HG03457 (cell line): ENCODE results near the gene WIPF3.
A peak's percentile ranks its signal among the peaks of the same experiment; 100 is the strongest.

Experiments used
- ATAC-seq: cut with Tn5 transposase; IDR thresholded peaks from one replicate; pipeline ENCODE4 v1.9.1; 2021; ENCODE audit warnings: moderate number of reproducible peaks; ENCODE audit not compliant: unreplicated experiment

Gene WIPF3

DNA sequence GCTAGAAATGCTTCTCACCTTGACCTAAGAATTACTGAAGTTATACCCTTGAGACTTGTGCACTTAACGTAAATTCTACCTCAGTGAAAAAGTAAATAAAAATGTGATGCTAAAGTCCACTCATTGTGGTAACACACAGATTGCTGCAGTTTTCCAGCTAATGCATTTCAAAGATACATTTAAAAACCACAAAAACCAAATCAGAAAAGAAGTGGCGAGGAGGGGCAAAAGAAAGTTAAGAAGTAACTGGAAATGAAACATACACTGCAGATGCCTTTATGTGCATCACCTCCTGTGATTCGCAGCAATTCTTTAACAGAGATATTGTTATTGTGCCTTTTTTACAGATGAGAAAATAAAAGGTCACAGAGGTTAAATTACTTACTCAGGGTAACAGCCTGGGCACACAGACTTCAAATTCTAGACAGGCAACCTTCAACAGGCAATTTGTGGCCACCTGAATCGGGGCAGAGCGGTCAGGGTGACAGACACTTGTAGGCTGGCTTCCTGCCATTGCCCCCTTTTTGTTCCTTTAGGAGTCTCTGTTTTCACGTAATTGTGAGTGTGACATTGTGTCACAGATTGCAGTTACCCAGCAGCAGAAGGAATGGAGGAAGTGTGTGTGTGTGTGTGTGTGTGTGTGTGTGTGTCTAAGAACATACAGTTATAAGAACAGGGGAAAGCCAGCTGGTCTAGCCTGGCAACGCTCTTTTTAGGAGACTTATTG is 1.9 kb downstream of the WIPF3 start:
- no peak for ATAC-seq

DNA sequence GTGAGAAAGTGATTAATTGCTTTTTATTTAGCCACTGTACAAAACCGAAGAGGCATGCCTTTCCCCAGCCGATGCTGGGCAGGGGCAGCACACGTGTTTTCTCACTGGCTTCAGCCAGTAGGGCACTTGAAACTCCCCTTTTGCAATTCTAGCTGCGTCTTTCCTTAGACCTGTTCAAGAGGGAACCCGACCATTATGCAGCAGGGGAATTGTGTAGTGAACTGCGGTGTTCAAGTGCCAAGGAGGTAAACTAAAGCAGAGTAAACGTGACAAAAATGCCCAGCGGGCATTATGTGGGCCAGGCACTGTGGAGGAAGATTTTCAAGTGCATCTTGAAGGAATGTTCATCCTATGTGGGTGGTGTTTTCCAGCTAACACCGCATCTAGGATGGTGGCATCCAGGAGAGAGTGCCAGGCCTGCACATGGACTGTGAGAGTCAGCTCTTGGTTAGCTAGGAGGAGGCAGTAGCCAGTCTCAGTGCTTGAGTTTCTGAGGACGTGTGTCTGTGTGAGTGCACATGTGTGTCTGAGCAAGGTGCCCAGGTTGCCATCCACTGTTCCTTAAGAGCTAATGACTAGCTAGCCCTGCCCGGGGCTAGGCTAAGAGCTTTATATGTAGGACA is 3.3 kb downstream of the WIPF3 start:
- no peak for ATAC-seq

- no peak for ATAC-seq
Measured at GRCh38 chr7:29810297-29810696, 4.0 kb downstream of the WIPF3 start.

- no peak for ATAC-seq
Measured at GRCh38 chr7:29810813-29811482, 4.6 kb downstream of the WIPF3 start.

- no peak for ATAC-seq
Measured at GRCh38 chr7:29811586-29811985, 5.3 kb downstream of the WIPF3 start.

GRCh38 chr7:29812185-29812876 is 6.0 kb downstream of the WIPF3 start:
- no peak for ATAC-seq

- no peak for ATAC-seq
Measured at GRCh38 chr7:29815181-29816105, 9.1 kb downstream of the WIPF3 start.

DNA sequence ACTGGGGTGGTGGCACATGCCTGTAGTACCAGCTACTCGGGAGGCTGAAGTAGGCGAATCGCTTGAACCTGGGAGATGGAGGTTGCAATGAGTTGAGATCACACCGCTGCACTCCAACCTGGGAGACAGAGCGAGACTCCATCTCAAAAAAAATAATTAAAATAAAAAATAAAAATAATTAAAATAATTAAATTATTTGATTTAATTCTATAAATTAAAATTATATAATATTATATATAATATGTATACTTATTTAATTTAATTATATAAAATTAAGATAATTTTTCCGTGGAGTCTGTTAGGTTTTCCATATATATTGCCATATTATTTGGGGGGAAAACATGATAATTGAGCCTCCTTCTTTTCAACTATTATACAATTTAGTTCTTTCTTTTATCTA is 12.0 kb downstream of the WIPF3 start:
- ATAC-seq: no peak

- peak; percentile 93 for ATAC-seq
Measured at GRCh38 chr7:29825775-29826529, 19.6 kb downstream of the WIPF3 start.

GRCh38 chr7:29826530-29826822 is 20.2 kb downstream of the WIPF3 start:
- no peak for ATAC-seq

DNA sequence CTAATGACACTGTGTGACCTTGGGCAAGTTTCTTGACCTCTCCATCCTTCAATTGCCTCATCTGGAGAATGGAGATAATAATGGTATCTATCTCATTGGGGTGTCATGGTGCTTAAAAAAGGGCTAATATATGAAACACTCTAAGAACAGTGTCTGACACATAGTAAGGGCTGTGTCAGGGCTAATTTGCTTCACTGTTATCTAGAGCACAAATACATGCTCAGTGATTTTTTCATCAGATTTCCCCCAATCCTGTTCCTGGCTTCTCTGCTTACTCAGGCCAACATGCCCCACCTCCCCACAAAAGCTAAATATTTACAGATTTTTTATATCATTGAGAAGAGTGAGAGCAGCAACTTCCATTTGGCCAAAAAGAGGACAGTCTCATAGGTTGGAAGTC is 20.6 kb downstream of the WIPF3 start:
- no peak for ATAC-seq

DNA sequence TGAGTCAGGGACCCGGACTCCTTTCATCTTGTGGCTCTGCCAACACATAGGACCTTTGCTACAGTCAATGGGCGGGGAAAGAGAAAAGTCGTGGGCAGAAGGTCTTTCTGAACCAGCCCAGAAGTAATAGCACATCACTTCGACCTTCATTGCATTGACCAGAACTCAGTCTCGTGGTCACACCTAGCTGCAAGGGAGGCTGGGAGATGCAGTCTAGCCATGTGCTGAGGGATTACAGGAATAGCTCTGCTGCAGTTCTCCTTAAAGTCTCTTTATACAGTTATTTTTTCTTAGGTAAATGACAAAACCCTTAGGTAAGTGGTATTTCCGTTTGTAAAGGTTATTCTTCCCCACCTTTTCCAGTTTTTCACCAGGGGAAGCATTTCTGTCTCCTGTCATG is 25.4 kb downstream of the WIPF3 start:
- ATAC-seq: no peak

GRCh38 chr7:29833929-29834328 is 27.6 kb downstream of the WIPF3 start:
- ATAC-seq: no peak

DNA sequence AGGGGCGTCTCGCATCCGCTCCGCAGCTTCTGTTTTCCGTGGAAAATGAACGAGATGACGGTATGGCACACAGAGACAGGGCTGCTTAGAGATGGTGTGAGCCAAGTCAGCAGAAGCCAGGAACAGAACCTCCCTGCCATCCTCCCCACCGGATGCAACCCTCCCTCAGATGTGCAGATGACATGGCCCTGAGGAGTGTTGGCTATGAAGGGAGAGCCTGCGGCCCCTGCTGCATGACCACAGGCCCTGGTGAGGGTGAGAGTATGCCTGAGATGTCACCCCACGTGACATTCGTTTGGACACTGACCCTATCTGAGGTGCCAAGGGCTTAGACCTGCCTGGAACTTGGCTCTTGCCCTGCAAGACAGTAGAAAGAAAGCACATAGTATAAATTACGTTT is 29.4 kb downstream of the WIPF3 start:
- ATAC-seq: no peak

GRCh38 chr7:29839302-29839701 is 33.0 kb downstream of the WIPF3 start:
- ATAC-seq: no peak

DNA sequence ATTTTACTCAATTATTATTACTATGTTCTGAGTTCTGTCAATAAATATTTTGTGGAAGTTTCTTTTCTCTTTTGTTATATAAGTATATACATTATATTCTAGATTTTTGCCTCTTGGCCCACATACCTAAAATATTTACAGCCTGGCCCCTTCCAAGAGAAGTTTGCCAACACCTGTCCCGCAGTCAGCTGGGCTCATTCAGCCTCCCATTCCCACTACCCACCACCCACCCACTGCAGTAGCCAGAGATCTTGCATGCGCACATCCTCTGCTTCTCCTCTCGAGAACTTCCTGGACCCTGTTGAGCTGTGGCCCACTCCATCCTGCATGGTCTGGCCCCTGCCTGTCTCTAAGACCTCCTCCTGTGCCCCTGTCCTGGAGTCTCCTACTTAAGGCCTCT is 33.6 kb downstream of the WIPF3 start:
- ATAC-seq: no peak

- no peak for ATAC-seq
Measured at GRCh38 chr7:29840701-29841100, 34.4 kb downstream of the WIPF3 start.

- ATAC-seq: no peak
Measured at GRCh38 chr7:29841926-29842701, 35.8 kb downstream of the WIPF3 start.

GRCh38 chr7:29843093-29843492 is 36.8 kb downstream of the WIPF3 start:
- ATAC-seq: no peak
